Hematopoietic multipotent progenitor cell treated with erythropoietin and hydrocortisone succinate and interleukin-3 and kit ligand, for 17 days (in vitro differentiated cells): Measurements from ENCODE around the gene PGD.

Experiments
- DNase-seq: peaks from one replicate; pipeline ENCODE4 v3.0.0-alpha.2; 2015; ENCODE audit warnings: low spot score

Gene PGD

DNA sequence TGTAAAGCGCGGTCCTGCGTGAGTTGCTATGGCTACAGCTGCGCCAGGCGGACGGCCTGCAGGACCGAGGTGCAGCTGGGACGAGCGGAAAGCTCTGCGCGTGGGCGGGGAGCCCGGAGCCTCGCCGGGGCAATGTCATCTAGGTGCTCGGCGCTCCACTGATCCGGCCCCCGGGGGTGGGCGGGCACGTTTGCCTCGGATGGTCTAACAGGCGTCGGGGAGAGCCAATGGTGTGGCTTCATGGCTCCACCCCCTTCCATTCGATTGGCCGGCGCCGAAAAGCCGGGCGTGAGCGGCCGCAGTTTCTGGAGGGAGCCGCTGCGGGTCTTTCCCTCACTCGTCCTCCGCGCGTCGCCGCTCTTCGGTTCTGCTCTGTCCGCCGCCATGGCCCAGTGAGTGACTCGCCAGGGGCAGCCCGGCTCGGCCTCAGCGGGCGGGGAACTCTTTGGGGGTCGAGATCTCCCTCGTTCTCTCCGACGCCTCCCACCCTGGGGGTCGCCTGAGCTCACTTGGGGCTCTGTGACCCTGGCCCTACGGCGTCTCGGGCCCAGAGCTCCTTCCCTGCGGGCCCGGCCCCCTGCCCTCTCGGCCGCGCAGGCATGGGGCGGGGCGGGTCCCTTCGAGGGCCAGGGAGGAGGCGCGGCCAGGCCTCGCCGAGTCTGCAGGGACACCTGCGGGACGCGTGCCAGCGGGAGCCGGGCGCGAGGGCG, at the start of gene PGD:
PGD (plus strand) TSS at position 331 of the 710 bp plus-strand sequence; CDS start at position 385, 54 bp downstream.
- DNase-seq = peak; percentile 93

DNA sequence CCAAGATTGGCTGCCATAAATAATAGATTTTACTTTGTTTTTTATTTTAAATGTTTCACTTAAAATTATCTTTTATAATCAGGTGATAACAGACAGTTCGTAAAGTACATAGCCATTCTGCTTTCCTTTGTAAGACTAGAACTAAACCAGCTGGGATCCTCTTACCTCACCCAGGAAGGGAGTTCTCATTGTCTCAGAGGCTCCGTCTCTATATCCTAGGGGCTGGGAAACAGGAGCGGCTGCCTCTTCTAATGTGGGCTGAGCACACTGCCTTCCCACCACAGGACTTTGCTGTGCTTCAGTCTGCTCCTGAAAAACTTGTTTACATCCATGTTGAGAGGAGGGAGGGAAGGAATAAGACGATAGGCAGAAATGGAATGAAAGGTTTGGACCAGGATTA, 45.6 kb upstream of the PGD start:
- DNase-seq = no peak

DNA sequence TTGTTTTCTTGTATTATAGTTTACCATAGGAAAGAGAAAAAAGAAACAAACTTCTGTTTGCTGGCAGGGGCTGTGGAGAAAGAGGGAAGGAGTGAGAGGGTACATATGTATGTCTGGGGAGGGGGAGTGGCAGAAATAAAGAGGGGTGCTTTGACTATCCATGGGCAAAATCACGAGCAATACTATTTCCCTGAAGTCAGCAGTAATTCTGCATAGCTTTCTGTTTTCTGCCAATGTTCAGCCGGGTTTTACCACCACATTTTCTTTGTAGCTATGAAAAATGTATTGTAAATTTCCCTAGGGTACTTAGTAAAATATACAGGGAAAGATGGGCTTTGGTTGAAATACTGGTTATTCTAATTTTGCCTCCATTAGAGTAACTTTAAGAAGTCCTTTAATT, 45.2 kb upstream of the PGD start:
- no peak for DNase-seq

GRCh38 chr1:10360045-10360444, 38.8 kb upstream of the PGD start:
- no peak for DNase-seq

GRCh38 chr1:10361515-10361914, 37.3 kb upstream of the PGD start:
- no peak for DNase-seq

GRCh38 chr1:10368194-10368593, 30.7 kb upstream of the PGD start:
- no peak for DNase-seq

GRCh38 chr1:10374442-10374860, 24.4 kb upstream of the PGD start:
- no peak for DNase-seq

DNA sequence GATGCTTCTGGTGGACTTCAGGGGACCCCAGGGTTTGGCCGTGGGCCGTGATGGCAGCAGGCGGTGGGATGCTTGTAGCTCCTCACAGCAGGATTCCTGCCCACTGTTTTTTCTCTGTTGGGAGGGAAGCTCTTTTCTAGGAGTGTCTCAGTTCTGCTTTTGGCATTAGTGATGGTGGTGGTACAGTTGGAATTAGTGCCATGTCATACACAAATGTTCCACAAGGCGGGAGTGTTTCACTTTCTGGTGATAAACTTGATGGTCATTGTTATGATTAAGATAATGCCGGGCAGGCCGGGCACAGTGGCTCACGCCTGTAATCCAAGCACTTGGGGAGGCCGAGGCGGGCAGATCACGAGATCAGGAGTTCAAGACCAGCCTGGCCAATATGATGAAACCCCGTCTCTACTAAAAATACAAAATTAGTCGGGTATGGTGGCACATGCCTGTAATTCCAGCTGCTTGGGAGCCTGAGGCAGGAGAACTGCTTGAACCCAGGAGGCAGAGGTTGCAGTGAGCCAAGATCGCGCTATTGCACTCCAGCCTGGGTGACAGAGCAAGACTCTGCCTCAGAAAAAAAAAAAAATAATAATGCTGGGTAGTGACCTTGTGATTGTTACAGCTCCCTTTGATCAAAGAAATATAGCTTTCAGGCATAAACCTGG, 21.4 kb upstream of the PGD start:
- peak; percentile 69 for DNase-seq

GRCh38 chr1:10378081-10378841, 20.6 kb upstream of the PGD start:
- DNase-seq = no peak

DNA sequence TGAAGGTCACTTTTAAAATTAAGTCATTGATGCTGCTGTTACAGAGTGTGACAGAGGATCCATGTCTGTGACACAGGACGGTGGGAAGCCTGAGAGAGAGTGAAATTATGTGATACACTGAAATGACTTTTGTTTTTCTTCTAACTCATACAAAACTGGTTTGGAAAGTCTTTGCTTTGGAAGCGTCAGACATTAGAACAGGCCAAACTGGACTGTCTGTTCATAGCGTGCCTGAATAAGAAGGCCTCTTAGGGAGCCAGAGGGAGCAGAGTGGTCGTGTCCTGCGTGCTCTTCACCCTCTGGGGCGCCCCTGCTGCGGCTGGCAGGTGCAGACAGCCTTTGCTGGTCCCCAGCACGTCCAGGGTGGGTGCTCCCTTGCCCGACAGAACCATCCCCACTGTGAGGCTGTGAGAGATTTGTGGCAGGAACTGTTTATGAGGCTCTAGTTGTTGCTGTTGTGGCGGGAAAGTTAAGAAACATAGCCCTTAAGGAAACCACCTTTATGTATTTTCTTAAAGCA, 19.7 kb upstream of the PGD start:
- no peak for DNase-seq

- no peak for DNase-seq
These were observed 19.2 kb upstream of the PGD start for GRCh38 chr1:10379676-10380075.

DNA sequence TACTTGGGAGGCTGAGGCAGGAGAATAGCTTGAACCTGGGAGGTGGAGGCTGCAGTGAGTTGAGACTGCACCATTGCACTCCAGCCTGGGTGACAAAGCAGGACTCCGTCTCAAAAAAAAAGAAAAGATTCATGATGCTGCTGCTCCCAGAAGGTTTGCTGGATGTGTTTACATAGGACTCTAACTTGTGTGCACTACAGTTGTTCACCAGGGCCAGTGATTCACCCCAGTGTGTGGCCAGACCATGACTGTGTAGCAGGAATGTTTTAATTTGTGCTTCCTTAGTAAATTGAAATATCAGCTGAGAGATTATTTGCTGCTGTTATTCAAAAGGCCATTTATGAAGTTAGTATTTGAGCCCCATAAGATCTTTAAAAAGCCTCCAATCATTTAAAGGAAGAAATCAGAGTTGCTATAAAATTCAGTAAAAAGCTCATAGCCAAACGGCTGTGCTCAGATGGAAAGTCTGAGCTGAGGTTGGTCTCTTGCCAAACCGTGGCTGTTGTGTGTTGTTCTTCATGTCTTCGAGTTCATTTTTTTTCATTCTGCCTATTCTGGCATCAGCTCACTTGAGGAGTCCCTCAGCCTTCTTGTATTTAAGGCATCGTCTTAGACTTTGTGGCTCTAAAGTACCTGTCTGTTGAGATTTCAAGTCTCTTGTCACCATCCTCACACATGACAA, 18.1 kb upstream of the PGD start:
- peak; percentile 4 for DNase-seq

- no peak for DNase-seq
These were observed 15.2 kb upstream of the PGD start for GRCh38 chr1:10383630-10384029.

DNA sequence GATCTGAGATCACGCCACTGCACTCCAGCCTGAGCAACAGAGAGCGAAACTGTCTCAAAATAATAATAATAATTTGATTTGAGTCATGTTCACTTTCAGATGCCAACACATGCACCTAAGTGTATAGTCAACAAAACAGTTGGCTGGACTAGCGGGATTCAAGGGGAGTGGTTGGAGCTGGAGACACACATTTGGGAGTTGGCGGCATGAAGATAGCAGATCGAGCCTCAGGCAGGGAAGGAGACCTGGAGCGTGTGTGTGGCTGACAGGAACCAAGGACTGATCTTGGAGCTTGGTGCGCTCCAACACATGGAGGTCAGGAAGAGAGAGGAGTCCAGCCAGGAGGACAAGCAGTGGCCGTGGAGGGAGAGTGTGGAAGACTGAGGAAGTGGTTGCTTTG, 14.6 kb upstream of the PGD start:
- no peak for DNase-seq

DNA sequence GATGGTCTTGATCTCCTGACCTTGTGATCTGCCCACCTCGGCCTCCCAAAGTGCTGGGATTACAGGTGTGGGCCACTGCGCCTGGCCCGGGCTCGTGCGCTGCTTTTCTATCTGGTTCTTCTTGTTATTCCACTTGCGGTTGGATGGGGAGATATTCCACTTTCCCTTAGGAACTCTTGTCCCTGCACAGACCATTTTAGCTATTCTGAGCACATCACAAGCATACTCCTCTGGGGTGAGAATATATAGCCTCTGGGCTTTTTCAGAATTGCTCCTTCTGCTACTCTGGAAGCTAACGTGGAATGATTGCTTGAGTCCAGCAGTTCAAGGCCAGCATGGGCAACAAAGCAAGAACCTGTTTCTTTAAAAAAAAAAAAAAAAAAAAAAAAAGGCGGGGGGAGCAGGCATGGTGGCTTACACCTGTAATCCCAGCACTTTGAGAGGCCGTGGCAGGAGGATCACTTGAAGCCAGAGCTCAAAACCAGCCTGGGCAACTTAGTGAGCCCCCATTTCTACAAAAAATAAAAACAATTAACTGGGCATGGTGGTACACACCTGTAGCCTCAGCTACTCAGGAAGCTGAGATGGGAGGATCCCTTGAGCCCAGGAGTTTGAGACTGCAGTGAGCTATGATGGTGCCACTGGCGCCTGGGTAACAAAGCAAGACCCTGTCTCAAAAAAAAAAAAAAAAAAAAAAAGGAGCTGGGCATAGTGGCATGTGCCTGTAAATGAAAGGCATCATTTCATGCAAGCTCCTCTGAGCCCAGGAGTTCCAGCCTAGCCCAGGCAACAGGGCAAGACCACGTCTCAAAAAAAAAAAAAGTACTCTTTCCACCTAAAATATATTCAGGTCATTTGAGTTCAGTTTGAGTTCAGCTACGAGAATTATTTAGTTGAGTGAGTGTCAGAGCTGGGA, 11.8 kb upstream of the PGD start:
- DNase-seq = no peak

DNA sequence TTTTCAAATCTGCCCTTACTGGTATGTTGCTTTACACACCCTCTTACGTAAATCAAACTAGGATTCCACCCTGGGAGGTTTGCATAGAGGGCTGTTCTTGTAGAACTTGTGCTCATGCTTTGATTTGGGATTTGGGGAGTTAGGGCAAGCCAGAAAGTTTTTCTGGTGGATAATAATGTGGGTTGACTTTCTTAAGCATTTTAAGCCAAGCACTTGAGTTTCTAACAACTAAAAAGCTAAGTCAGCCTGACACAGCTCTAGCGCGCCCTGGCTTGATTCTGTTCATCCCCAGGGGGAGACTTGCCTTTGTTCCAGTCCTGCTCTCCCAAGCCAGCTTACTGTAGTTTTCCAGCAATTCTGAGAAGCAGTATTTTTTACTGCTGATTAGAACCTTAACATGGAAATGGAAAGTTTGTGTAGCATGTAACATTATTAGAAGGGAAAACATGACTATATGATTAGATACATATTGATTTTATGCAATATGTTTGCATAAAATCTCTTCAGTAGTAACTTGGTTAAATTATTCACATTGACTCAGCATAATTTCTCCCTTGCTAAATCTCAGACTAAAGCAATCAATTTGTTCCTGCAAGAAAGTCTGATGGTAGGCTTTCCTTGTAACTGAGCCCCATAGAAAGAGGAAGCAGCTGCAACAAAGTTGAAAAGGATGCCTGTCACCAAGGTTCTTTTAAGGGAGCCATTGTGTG, 11.0 kb upstream of the PGD start:
- no peak for DNase-seq

DNA sequence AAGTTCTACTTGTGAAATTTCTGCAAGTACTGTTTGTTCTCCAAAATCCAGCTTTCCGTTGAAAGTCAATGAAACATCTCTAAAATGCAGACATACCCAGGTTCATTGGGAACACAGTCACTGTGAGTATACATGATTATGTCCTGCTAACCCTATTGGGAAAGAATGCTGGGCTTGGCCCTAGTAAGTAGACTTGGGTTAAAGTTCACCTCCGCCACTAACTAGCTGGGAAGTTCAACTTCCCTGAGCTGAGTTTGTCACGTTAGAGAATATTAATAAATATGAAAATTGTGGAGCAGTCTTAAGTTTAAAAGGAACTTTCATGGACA, 10.5 kb upstream of the PGD start:
- DNase-seq = no peak

DNA sequence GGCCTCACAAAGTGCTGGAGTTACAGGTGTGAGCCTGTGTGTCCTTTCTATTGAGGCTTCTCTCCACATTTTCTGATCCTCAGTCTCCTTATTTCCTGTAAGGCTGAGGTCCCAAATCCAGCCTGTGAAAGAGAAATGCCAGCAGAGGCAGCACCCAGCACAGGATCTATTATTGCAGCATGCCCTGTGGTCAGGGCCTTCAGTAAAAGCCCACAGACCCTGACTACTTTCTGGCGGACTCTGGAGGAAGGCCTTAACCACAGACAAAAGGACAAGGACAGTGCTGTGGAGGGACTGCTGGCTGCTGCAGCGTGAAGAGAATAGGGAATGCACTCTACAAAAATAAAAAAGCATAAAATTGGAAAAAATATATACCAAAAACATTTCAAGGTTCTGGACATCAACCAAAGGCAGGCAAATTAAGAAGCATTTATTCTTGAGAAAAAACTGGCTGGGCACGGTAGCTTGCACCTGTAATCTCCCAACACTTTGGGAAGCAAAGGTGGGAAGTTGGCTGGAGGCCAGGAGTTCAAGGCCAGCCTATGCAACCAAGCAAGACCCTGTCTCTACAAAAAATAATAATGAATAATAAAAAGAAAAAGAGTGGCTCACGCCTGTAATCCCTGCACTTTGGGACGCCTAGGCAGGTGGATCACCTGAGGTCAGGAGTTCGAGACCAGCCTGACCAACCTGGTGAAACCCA, 9.4 kb upstream of the PGD start:
- DNase-seq = no peak

GRCh38 chr1:10396870-10397269, 2.0 kb upstream of the PGD start:
- no peak for DNase-seq

DNA sequence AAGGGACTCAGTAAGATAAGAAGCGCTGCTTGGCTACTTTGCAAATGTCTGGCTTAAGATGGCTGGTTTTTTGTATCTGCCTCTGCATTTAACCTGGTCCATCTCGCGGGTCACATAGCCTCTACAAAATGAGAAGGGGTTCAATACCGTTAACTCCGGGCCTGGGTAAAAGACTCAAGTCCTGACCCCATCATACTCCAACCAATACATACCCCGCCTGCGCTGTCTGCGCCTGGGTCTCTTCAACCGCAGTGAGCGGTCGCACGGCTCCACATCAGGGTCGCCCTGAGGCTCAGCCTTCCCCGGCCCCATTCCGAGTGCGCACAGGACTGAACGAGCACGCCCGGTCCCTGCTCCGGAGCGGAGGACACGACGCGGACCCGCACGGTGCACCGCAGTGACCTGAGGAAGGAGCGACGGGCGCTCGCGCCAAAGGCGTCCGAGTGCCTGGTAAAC, 558 bp upstream of the PGD start:
- DNase-seq = no peak
